NCI-H345 (cell line): ENCODE results near the gene STK32B.
"Not testable (repeated sequence)": the region's sequence is repeated elsewhere in the genome, so short reads cannot be mapped to it uniquely, and the experiment has no call there.

Experiments used
- DNase-seq: peaks from one replicate; lab custom pipeline; 2025; lab: John Stamatoyannopoulos, UW

STK32B gene

GRCh38 chr4:5393911-5394513 lies 342.7 kb downstream of the STK32B start:
- DNase-seq = no peak

GRCh38 chr4:5395781-5396180 lies 344.5 kb downstream of the STK32B start:
- DNase-seq = no peak

- DNase-seq = no peak
Measured at GRCh38 chr4:5398056-5398455, 346.8 kb downstream of the STK32B start.

- no peak for DNase-seq
Measured at GRCh38 chr4:5399124-5399523, 347.8 kb downstream of the STK32B start.

GRCh38 chr4:5399790-5400421 lies 348.6 kb downstream of the STK32B start:
- no peak for DNase-seq

- DNase-seq = no peak
Measured at GRCh38 chr4:5403746-5404497, 352.6 kb downstream of the STK32B start.

GRCh38 chr4:5409237-5409636 lies 358.0 kb downstream of the STK32B start:
- DNase-seq = no peak

- DNase-seq = no peak
Measured at GRCh38 chr4:5409972-5410618, 358.8 kb downstream of the STK32B start.

GRCh38 chr4:5412296-5412695 lies 361.0 kb downstream of the STK32B start:
- DNase-seq = no peak

- DNase-seq = no peak
Measured at GRCh38 chr4:5412751-5413150, 361.5 kb downstream of the STK32B start.

- no peak for DNase-seq
Measured at GRCh38 chr4:5416637-5417036, 365.4 kb downstream of the STK32B start.

- no peak for DNase-seq
Measured at GRCh38 chr4:5420266-5420665, 369.0 kb downstream of the STK32B start.

- no peak for DNase-seq
Measured at GRCh38 chr4:5421416-5421815, 370.1 kb downstream of the STK32B start.

GRCh38 chr4:5422195-5422594 lies 370.9 kb downstream of the STK32B start:
- no peak for DNase-seq

GRCh38 chr4:5423670-5424069 lies 372.4 kb downstream of the STK32B start:
- DNase-seq = no peak

- DNase-seq = no peak
Measured at GRCh38 chr4:5424211-5424610, 372.9 kb downstream of the STK32B start.

GRCh38 chr4:5424901-5425300 lies 373.6 kb downstream of the STK32B start:
- DNase-seq = no peak

GRCh38 chr4:5429747-5430146 lies 378.5 kb downstream of the STK32B start:
- DNase-seq = no peak

- no peak for DNase-seq
Measured at GRCh38 chr4:5433196-5433595, 381.9 kb downstream of the STK32B start.

- no peak for DNase-seq
Measured at GRCh38 chr4:5435201-5435600, 383.9 kb downstream of the STK32B start.

GRCh38 chr4:5435823-5436222 lies 384.5 kb downstream of the STK32B start:
- DNase-seq = no peak

GRCh38 chr4:5443976-5444802 lies 392.9 kb downstream of the STK32B start:
- DNase-seq = not testable (repeated sequence)
